CD4-positive, CD25-positive, alpha-beta regulatory T cell (primary cell): ENCODE data around the gene NTMT1. TPM values are rescaled to one million over a fixed set of nuclear protein-coding genes. Genes with fewer than 3 reads are reported as not detected.

Experiments
- ATAC-seq, 2 donors: fragments of 150-1000 bp; cut with Tn5 transposase; one replicate each; pipeline ENCODE4 v1.10.0; 2021; ENCODE audit warnings: low read depth in 2 of 2, moderate number of reproducible peaks in 2 of 2, moderate library complexity in 1 of 2
- DNase-seq, 3 donors: peaks; one replicate each; pipeline versions ENCODE4 v3.0.0 to v3.0.0-alpha.2; 2012 to 2022; ENCODE audit warnings: mixed read lengths in 1 of 3
- H3K27ac ChIP-seq: one replicate; pipeline ENCODE4 v1.7.0; 2013; ENCODE audit warnings: mild to moderate bottlenecking, low read length; ENCODE audit not compliant: insufficient read depth, poor library complexity, severe bottlenecking
- H3K27me3 ChIP-seq: one replicate; pipeline ENCODE4 v1.7.0; 2013; ENCODE audit warnings: low read length; ENCODE audit not compliant: control insufficient read depth, insufficient read depth
- H3K36me3 ChIP-seq: one replicate; pipeline ENCODE4 v1.7.0; 2013; ENCODE audit warnings: mild to moderate bottlenecking, low read length, moderate library complexity; ENCODE audit not compliant: control insufficient read depth, insufficient read depth
- H3K4me1 ChIP-seq: 2 replicates; pipeline ENCODE4 v1.7.0; 2013; ENCODE audit warnings: mild to moderate bottlenecking, low read length; ENCODE audit not compliant: insufficient read depth, control insufficient read depth, poor library complexity, severe bottlenecking
- H3K4me3 ChIP-seq: one replicate; pipeline ENCODE4 v1.7.0; 2013; ENCODE audit warnings: low read depth, mild to moderate bottlenecking, low read length, moderate library complexity
- H3K9me3 ChIP-seq, 2 experiments: 1 replicate in 1 of 2; 2 replicates in 1 of 2; pipeline ENCODE4 v1.7.0; 2013; ENCODE audit warnings: low read length in 2 of 2, mild to moderate bottlenecking in 1 of 2, moderate library complexity in 1 of 2; ENCODE audit not compliant: control insufficient read depth in 2 of 2
- H3K27ac Mint-ChIP-seq, 3 donors: one replicate each; pipeline ENCODE4 v1.8.0; 2020 to 2022; ENCODE audit warnings: mild to moderate bottlenecking in 3 of 3, mixed read lengths in 3 of 3, moderate library complexity in 2 of 3
- H3K27me3 Mint-ChIP-seq: one replicate; pipeline ENCODE4 v1.8.0; 2022; ENCODE audit warnings: mild to moderate bottlenecking, mixed read lengths
- H3K36me3 Mint-ChIP-seq: one replicate; pipeline ENCODE4 v1.8.0; 2020; ENCODE audit warnings: mixed read lengths
- H3K4me1 Mint-ChIP-seq, 4 donors: one replicate each; pipeline ENCODE4 v1.8.0; 2020 to 2022; ENCODE audit warnings: mixed read lengths in 4 of 4, mild to moderate bottlenecking in 1 of 4
- H3K4me3 Mint-ChIP-seq, 4 donors: one replicate each; pipeline ENCODE4 v1.8.0; 2020 to 2022; ENCODE audit warnings: mild to moderate bottlenecking in 4 of 4, mixed read lengths in 4 of 4, moderate library complexity in 3 of 4
- H3K9me3 Mint-ChIP-seq, 7 donors: one replicate each; pipeline ENCODE4 v1.8.0; 2020 to 2022; ENCODE audit warnings: mixed read lengths in 7 of 7, mild to moderate bottlenecking in 3 of 7, moderate library complexity in 2 of 7
- polyA plus RNA-seq, 4 donors: library from polyadenylated mRNA; unstranded; fragments of 300-500 nt; fragmentation: Illumina TruSeq; gene quantifications; one replicate each; pipeline ENCODE4 v1.2.3, GENCODE V29; 2021
- total RNA-seq: library from RNA; stranded (reverse); gene quantifications from one replicate; pipeline ENCODE4 v1.2.3, GENCODE V29; 2022

NTMT1 gene
- total and polyA plus RNA-seq, 5 donors from 2014 or later = 37.4 to 56.7 (median 52.0) TPM

- Histone ChIP-seq H3K36me3 (no peaks in the 10 kb centered on the region), H3K27ac (no peak overlapping the region), H3K27me3 (no peaks in the 10 kb centered on the region), H3K4me1 (no peaks in the 10 kb centered on the region), H3K4me3 (no peak overlapping the region), H3K9me3 (no peaks in the 10 kb centered on the region)
- Mint-ChIP-seq H3K36me3 (no peaks in the 10 kb centered on the region), H3K4me3 (no peak overlapping the region), H3K27ac (no peak overlapping the region), H3K9me3 (peaks cover 0 to 2% (median 0%) of the 10 kb centered on the region in 7 donors), H3K4me1 (peaks cover 0 to 4% (median 0%) of the 10 kb centered on the region in 4 donors), H3K27me3 (peaks cover 20% of the 10 kb centered on the region)
- no peak for ATAC-seq
- no peak for DNase-seq
These were observed 47.6 kb downstream of the NTMT1 start for GRCh38 chr9:129673602-129674001.

- H3K4me1 ChIP-seq = no peaks in the 10 kb centered on the region
- no peaks in the 10 kb centered on the region for H3K36me3 ChIP-seq
These were observed 48.3 kb downstream of the NTMT1 start for GRCh38 chr9:129674229-129674628.

GRCh38 chr9:129675620-129676019 lies 49.7 kb downstream of the NTMT1 start:
- Mint-ChIP-seq H3K9me3 (peaks cover 0 to 2% (median 0%) of the 10 kb centered on the region in 7 donors), H3K27me3 (peaks cover 13% of the 10 kb centered on the region), H3K4me1 (peaks cover 0 to 4% (median 0%) of the 10 kb centered on the region in 4 donors), H3K27ac (no peak overlapping the region), H3K4me3 (no peak overlapping the region), H3K36me3 (no peaks in the 10 kb centered on the region)
- H3K27me3 ChIP-seq = no peaks in the 10 kb centered on the region
- H3K27ac ChIP-seq = no peak overlapping the region
- DNase-seq = no peak
- H3K4me1 ChIP-seq = no peaks in the 10 kb centered on the region
- no peak for ATAC-seq
- no peaks in the 10 kb centered on the region for H3K9me3 ChIP-seq
- H3K4me3 ChIP-seq = no peak overlapping the region
- H3K36me3 ChIP-seq = no peaks in the 10 kb centered on the region

More at GRCh38 chr9:129674229-129674628, 48.3 kb downstream of the NTMT1 start:
- ATAC-seq (no peak), DNase-seq (no peak)
- Mint-ChIP-seq H3K27ac (no peak overlapping the region), H3K36me3 (no peaks in the 10 kb centered on the region), H3K27me3 (peaks cover 18% of the 10 kb centered on the region), H3K4me1 (peaks cover 0 to 4% (median 0%) of the 10 kb centered on the region in 4 donors), H3K9me3 (peaks cover 0 to 2% (median 0%) of the 10 kb centered on the region in 7 donors), H3K4me3 (no peak overlapping the region)
- no peaks in the 10 kb centered on the region for H3K27me3 ChIP-seq
- no peak overlapping the region for H3K4me3 ChIP-seq
- H3K9me3 ChIP-seq = no peaks in the 10 kb centered on the region
- H3K27ac ChIP-seq = no peak overlapping the region

- H3K27me3 Mint-ChIP-seq = peaks cover 17% of the 10 kb centered on the region
- H3K27me3 ChIP-seq = no peaks in the 10 kb centered on the region
- no peak overlapping the region for H3K27ac Mint-ChIP-seq
- DNase-seq (no peak), ATAC-seq (no peak)
- peaks cover 0 to 2% (median 0%) of the 10 kb centered on the region in 7 donors for H3K9me3 Mint-ChIP-seq
- H3K9me3 ChIP-seq = no peaks in the 10 kb centered on the region
- H3K27ac ChIP-seq = no peak overlapping the region
- no peaks in the 10 kb centered on the region for H3K4me1 ChIP-seq
- H3K36me3 Mint-ChIP-seq = no peaks in the 10 kb centered on the region
- H3K4me3 ChIP-seq = no peak overlapping the region
- no peaks in the 10 kb centered on the region for H3K36me3 ChIP-seq
- H3K4me3 Mint-ChIP-seq = no peak overlapping the region
- H3K4me1 Mint-ChIP-seq = peaks cover 0 to 4% (median 0%) of the 10 kb centered on the region in 4 donors
These were observed 50.3 kb downstream of the NTMT1 start for GRCh38 chr9:129676287-129676686.

GRCh38 chr9:129676975-129677374 lies 51.0 kb downstream of the NTMT1 start:
- ATAC-seq (no peak), DNase-seq (no peak)
- Mint-ChIP-seq H3K4me1 (peaks cover 0 to 2% (median 0%) of the 10 kb centered on the region in 4 donors), H3K4me3 (no peak overlapping the region), H3K36me3 (no peaks in the 10 kb centered on the region), H3K27me3 (peaks cover 17% of the 10 kb centered on the region), H3K27ac (no peak overlapping the region), H3K9me3 (peaks cover 0 to under 1% (median 0%) of the 10 kb centered on the region in 7 donors)
- Histone ChIP-seq H3K4me1 (no peaks in the 10 kb centered on the region), H3K36me3 (no peaks in the 10 kb centered on the region), H3K9me3 (no peaks in the 10 kb centered on the region), H3K27me3 (no peaks in the 10 kb centered on the region), H3K4me3 (no peak overlapping the region), H3K27ac (no peak overlapping the region)

- H3K9me3 Mint-ChIP-seq = no peaks in the 10 kb centered on the region
- no peaks in the 10 kb centered on the region for H3K9me3 ChIP-seq
These were observed 51.5 kb downstream of the NTMT1 start for GRCh38 chr9:129677456-129677855.

GRCh38 chr9:129678844-129679243 lies 52.9 kb downstream of the NTMT1 start:
- Histone ChIP-seq H3K9me3 (no peaks in the 10 kb centered on the region), H3K4me3 (no peak overlapping the region), H3K36me3 (no peaks in the 10 kb centered on the region), H3K4me1 (no peaks in the 10 kb centered on the region), H3K27me3 (no peaks in the 10 kb centered on the region), H3K27ac (no peak overlapping the region)
- no peak overlapping the region for H3K4me3 Mint-ChIP-seq
- H3K27ac Mint-ChIP-seq = no peak overlapping the region
- no peaks in the 10 kb centered on the region for H3K9me3 Mint-ChIP-seq
- no peaks in the 10 kb centered on the region for H3K36me3 Mint-ChIP-seq
- peaks cover 13% of the 10 kb centered on the region for H3K27me3 Mint-ChIP-seq
- peaks cover 0 to 2% (median 0%) of the 10 kb centered on the region in 4 donors for H3K4me1 Mint-ChIP-seq
- ATAC-seq (no peak), DNase-seq (no peak)

More at GRCh38 chr9:129677456-129677855, 51.5 kb downstream of the NTMT1 start:
- Mint-ChIP-seq H3K4me1 (peaks cover 0 to 2% (median 0%) of the 10 kb centered on the region in 4 donors), H3K27me3 (peaks cover 17% of the 10 kb centered on the region), H3K4me3 (no peak overlapping the region), H3K27ac (no peak overlapping the region), H3K36me3 (no peaks in the 10 kb centered on the region)
- no peak overlapping the region for H3K4me3 ChIP-seq
- H3K27ac ChIP-seq = no peak overlapping the region
- DNase-seq = no peak
- no peaks in the 10 kb centered on the region for H3K27me3 ChIP-seq
- no peaks in the 10 kb centered on the region for H3K36me3 ChIP-seq
- no peak for ATAC-seq
- no peaks in the 10 kb centered on the region for H3K4me1 ChIP-seq

- H3K27ac Mint-ChIP-seq = no peak overlapping the region
These were observed 53.6 kb downstream of the NTMT1 start for GRCh38 chr9:129679537-129679936.

More at GRCh38 chr9:129679537-129679936, 53.6 kb downstream of the NTMT1 start:
- Histone ChIP-seq H3K4me1 (no peaks in the 10 kb centered on the region), H3K27me3 (no peaks in the 10 kb centered on the region), H3K9me3 (no peaks in the 10 kb centered on the region), H3K27ac (no peak overlapping the region), H3K4me3 (no peak overlapping the region), H3K36me3 (no peaks in the 10 kb centered on the region)
- H3K27me3 Mint-ChIP-seq = peaks cover 13% of the 10 kb centered on the region
- no peak for DNase-seq
- H3K4me3 Mint-ChIP-seq = no peak overlapping the region
- H3K4me1 Mint-ChIP-seq = peaks cover 0 to 2% (median 0%) of the 10 kb centered on the region in 4 donors
- no peaks in the 10 kb centered on the region for H3K9me3 Mint-ChIP-seq
- no peak for ATAC-seq
- H3K36me3 Mint-ChIP-seq = no peaks in the 10 kb centered on the region
